HG03159 (cell line): ENCODE measurements around the gene IQGAP1.

Experiments
- ATAC-seq: cut with Tn5 transposase; IDR thresholded peaks from one replicate; pipeline ENCODE4 v1.9.1; 2021; ENCODE audit warnings: mild to moderate bottlenecking, moderate library complexity; ENCODE audit not compliant: unreplicated experiment

The IQGAP1 gene

GRCh38 chr15:90436952-90437351, 48.9 kb downstream of the IQGAP1 start:
- ATAC-seq: no peak

DNA sequence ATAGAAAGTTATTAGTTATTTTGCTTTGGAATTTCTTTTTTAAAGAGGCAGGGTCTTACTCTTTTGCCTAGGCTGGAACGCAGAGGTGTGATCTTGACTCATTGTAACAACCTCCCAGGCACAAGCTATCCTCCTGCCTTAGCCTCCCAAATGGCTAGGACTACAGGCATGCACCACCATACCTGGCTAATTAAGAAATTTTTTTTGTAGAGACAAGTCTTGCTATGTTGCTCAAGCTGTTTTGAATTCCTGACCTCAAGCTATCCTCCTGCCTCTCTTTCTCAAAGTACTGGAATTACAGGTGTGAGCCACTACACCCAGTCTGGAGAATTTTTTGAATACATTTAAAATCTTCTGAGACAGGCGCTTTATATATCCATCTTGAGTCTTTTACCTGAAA, 49.5 kb downstream of the IQGAP1 start:
- ATAC-seq: no peak

DNA sequence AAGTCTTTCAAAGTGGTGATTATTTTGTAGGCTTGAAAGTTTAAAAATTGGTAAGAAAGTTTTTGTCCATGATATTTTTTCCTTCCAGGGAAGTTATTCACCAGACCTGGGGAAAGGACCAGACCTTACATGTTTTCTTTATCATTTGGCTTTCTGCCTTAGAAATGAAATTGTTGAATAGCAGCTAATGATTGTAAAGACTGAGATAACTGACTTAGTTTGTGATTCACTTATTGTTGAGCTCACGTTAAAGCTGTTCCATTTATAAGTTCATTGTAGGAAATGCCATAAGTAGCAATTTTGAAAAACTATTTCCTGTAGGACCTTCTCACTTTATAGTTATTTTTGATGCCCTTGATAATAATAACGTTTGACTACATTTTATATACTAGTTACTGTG, 51.9 kb downstream of the IQGAP1 start:
- ATAC-seq: no peak

- no peak for ATAC-seq
Measured at GRCh38 chr15:90441027-90441426, 53.0 kb downstream of the IQGAP1 start.

DNA sequence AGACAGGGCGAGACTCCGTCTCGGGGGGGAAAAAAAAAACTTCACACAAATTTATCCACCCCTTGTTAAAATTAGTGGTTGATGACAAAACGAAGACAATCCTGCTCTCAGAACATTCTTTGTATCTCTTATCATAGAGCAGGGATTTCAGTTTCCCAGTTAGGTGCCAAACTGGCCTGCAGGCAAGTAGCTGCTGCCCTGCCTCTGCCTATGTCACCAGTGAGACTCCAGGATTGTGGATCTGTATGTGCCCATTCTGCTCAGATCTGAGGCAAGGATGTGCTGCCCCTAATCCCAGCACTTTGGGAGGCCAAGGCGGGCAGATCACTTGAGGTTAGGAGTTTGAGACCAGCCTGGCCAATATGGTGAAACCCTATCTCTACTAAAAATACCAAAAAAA, 54.4 kb downstream of the IQGAP1 start:
- ATAC-seq: no peak

- no peak for ATAC-seq
Measured at GRCh38 chr15:90449206-90449735, 61.2 kb downstream of the IQGAP1 start.

- ATAC-seq: no peak
Measured at GRCh38 chr15:90451053-90451850, 63.2 kb downstream of the IQGAP1 start.

DNA sequence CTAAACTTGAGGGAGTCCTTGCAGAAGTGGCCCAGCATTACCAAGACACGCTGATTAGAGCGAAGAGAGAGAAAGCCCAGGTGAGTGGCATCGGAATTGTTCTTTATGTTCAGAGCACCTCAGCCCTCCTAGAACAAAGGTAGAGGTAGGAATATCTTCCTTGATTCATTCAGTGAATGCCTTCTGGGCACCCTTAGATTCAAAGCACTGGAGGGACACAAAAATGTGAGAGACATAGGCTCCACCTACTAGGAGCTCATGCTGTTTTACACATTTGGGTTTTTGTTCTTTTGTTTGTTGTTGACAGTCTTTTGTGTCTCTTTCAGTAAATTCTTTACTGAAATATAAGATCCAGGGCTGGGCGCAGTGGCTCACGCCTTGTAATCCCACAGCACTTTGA, 68.2 kb downstream of the IQGAP1 start:
- no peak for ATAC-seq

- no peak for ATAC-seq
Measured at GRCh38 chr15:90458061-90458460, 70.0 kb downstream of the IQGAP1 start.

DNA sequence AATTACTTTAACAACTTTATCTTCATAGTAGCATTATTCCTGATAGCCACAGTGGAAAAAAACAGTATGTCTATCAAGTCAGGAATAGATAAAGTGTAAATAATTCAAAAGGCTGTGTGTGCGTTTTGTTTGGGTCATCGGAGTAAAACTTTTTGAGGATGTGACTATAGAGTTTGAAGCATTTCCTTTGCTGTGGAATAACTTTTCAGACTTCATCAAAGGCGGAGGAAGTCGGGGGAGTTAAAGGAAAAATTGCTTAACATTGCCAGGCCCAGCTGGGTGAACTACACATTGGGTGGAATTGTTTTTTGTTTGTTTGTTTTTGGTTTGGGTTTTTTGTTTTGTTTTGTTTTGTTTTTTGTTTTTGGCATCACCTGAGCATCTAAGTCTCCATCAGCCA, 71.3 kb downstream of the IQGAP1 start:
- ATAC-seq: no peak

DNA sequence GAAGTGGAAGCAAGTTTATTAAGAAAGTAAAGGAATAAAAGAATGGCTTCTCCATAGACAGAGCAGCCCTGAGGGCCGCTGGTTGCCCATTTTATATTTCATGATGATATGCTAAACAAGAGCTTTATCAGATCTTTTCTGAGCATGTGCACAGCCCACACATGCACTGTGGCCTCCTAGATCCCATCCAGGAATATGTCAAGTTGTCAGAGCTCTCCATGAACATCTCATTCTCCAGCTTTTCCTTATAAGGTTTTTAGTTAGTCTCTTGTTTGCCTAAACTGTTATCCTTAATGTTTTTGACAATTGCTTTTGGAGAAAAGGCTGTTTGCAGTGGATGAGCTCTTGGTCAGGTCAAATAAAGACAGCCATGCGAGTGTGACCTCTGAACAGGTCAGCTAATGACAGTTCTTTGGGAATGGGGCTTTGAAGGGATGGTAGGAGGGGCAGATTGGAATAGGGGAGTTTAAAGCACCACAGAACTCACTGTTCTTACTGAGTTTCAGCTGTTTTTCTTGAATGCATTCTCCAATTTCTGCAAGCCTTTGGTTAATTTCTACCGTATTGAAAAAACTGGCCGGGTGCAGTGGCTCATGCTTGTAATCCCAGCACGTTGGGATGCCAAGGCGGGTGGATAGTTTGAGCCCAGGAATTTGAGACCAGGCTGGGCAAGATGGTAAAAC, 72.2 kb downstream of the IQGAP1 start:
- no peak for ATAC-seq

GRCh38 chr15:90463381-90463780, 75.3 kb downstream of the IQGAP1 start:
- ATAC-seq: no peak

GRCh38 chr15:90465140-90465929, 77.3 kb downstream of the IQGAP1 start:
- no peak for ATAC-seq

DNA sequence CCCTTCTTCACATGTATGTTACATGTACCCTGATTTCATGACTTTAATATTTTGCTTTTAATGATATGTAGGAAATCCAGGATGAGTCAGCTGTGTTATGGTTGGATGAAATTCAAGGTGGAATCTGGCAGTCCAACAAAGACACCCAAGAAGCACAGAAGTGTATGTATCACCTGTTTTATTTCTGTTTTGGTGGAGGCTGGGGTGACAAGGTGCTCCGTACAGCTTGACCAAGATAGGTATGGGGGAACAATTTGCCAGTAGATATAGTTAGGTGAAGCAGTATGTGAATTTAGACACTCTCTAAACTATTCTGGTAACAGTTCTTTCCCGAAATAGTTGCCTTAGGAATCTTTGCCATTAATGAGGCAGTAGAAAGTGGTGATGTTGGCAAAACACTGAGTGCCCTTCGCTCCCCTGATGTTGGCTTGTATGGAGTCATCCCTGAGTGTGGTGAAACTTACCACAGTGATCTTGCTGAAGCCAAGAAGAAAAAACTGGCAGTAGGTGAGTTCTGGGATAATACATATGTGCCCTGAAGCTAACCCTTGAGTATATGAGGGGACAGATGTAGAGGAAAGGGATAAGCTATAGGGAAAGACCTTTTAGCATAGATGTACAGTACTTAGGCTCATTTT, 78.0 kb downstream of the IQGAP1 start:
- no peak for ATAC-seq

DNA sequence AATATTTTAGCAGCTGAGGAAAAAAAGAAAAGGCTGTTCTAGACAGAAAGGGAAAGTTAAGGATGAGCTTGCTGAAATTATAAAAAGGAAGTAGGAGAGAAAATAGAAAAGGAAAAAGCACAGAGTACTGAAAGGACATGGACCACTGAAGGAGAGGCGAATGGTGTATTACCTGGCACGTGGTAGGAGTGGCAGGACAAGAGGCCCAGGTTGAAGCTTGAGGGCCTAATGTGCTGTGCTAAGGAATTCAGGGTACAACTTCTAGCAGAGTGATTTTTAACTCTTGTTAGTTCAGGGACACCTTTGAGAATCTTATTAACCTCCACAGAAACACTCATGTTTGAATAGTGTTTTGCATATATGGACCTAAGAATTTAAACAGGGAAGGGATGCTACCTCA, 81.7 kb downstream of the IQGAP1 start:
- no peak for ATAC-seq

DNA sequence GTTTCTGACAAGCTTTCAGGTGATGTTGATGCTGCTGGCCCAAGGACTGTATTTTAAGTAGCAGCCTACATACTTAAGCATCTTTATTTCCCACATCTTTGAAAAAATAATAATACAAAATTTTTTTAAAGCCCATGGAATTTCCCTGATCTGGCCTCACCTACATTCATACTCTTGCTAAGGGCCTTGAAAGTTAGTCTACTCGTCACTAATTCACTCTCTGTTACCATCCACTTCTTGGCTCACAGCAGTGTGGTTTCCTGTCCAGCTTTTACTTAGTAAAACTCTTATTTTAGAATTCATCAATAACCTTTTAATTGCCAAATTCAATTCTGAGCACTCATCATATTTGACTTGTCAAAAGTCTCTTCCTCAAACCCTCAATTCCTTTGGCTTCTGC, 82.4 kb downstream of the IQGAP1 start:
- ATAC-seq: no peak

GRCh38 chr15:90471126-90471525, 83.1 kb downstream of the IQGAP1 start:
- ATAC-seq: no peak

DNA sequence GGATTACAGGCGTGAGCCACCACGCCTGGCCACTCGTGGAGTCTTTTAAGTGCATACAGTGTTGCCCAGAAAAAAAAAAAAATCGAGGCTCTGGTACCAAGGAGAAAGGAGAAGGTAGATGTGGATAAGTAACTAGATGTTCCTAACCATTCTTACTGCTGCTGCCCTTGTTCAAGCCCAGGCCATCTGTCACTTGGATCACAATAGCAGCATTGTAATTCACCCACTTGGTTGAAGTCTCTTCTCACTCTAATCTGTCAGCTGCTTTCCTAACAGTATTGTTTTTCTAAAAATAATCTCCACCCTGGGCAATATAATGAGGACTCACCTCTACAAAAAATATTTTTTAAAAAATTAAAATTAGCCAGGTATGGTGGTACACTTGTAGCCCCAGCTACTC, 83.7 kb downstream of the IQGAP1 start:
- ATAC-seq: no peak

DNA sequence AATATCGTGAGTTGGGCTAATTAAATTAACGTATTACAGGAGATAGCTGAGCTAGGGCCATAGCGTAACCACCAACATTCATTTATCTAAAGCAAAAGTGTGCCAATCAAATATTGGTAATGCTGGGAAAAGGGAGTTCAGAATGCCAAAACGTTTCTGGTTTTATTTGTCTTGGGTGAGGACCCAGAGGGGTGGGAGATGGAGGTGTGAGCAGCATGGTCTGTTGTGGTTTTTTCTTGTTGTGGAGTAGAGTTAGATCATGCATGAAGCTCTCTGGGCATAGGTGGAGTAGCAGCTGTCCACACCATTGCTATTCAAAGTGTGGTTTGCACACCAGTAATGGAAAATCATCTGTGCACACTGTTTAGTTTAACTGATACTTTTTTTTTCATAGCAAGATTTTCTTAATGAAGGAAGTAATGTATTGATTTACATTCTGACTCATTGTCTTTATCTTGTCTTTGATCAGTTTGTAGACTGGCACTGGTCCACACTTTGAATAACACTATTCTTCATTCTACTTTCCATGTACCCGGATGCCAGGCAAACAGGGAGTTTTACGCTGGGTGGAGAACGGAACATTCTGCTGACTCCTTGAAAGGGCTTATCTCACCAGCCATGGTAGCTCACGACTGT, 90.9 kb downstream of the IQGAP1 start:
- ATAC-seq: no peak

DNA sequence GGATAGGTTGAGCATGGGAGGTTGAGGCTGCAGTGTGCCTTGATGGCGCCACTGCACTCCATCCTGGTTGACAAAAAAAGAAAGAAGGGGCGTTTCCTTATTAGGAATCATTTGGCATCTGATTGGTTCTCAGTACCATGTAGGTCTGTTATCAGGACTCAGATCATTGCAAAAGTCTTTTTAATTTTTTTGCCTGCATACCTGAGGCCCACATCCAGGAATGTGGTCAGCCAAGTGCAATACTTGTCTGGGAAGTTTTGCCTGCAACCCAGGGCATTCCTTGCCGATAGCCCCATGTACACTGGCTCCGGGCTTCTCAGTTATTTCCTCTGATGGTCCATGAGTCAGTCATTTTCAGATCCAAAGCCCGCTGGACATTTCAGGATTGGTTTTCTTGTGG, 91.6 kb downstream of the IQGAP1 start:
- ATAC-seq: no peak

GRCh38 chr15:90481023-90481422, 93.0 kb downstream of the IQGAP1 start:
- ATAC-seq: no peak
